HAP-1 (cell line): ENCODE data around the gene SLK.

Source experiments
- DNase-seq, 2 experiments: peaks; one replicate each; pipeline ENCODE4 v3.0.0-alpha.2; 2016 to 2020; ENCODE audit warnings: low spot score in 2 of 2
- H3K27me3 ChIP-seq: fragments of 250-450 bp; sonication (Bioruptor Pico); 2 replicates; pipeline ENCODE4 v1.5.1; 2020; ENCODE audit warnings: low read depth, mild to moderate bottlenecking, moderate library complexity
- H3K36me3 ChIP-seq: fragments of 250-450 bp; sonication (Bioruptor Pico); replicated peaks from 2 replicates; pipeline ENCODE4 v1.5.1; 2020; ENCODE audit warnings: mild to moderate bottlenecking
- H3K4me1 ChIP-seq: fragments of 250-450 bp; sonication (Bioruptor Pico); 2 replicates; pipeline ENCODE4 v1.5.1; 2020; ENCODE audit warnings: mild to moderate bottlenecking
- H3K4me3 ChIP-seq: fragments of 250-450 bp; sonication (Bioruptor Pico); 2 replicates; pipeline ENCODE4 v1.5.1; 2020; ENCODE audit warnings: mild to moderate bottlenecking, moderate library complexity
- H3K9me3 ChIP-seq: fragments of 250-450 bp; sonication (Bioruptor Pico); 2 replicates; pipeline ENCODE4 v1.5.1; 2020; ENCODE audit warnings: mild to moderate bottlenecking, moderate library complexity
- in situ Hi-C: fragments of 300-500 bp; cut with MboI; formaldehyde crosslinking; loops from 3 replicates; pipeline ENCODE4 v1.14.3; 2020; ENCODE audit warnings: low sequenced_read_pairs, inconsistent platforms, mixed read lengths

SLK gene

GRCh38 chr10:104035194-104036068 is 68.5 kb downstream of the SLK start:
- H3K27me3 ChIP-seq = no peaks in the 10 kb centered on the region
- no peaks in the 10 kb centered on the region for H3K9me3 ChIP-seq
- H3K4me3 ChIP-seq = no peak overlapping the region
- no peaks in the 10 kb centered on the region for H3K36me3 ChIP-seq
- H3K4me1 ChIP-seq = peaks cover 10% of the 10 kb centered on the region
- in situ Hi-C loops = no loop called here
- DNase-seq = no peak

- no peaks in the 10 kb centered on the region for H3K27me3 ChIP-seq
- H3K9me3 ChIP-seq = no peaks in the 10 kb centered on the region
- H3K4me3 ChIP-seq = no peak overlapping the region
- no peak for DNase-seq
- H3K4me1 ChIP-seq = peaks cover 10% of the 10 kb centered on the region
- in situ Hi-C loops = no loop called here
- H3K36me3 ChIP-seq = no peaks in the 10 kb centered on the region
These were observed 69.1 kb downstream of the SLK start for GRCh38 chr10:104036069-104036384.

- no peaks in the 10 kb centered on the region for H3K27me3 ChIP-seq
- in situ Hi-C loops = no loop called here
- H3K36me3 ChIP-seq = no peaks in the 10 kb centered on the region
- no peak for DNase-seq
- H3K4me1 ChIP-seq = peaks cover 9% of the 10 kb centered on the region
- no peak overlapping the region for H3K4me3 ChIP-seq
- no peaks in the 10 kb centered on the region for H3K9me3 ChIP-seq
These were observed 69.7 kb downstream of the SLK start for GRCh38 chr10:104036518-104037260.

GRCh38 chr10:104037261-104037951 is 70.5 kb downstream of the SLK start:
- Histone ChIP-seq H3K9me3 (no peaks in the 10 kb centered on the region), H3K27me3 (no peaks in the 10 kb centered on the region), H3K4me3 (no peak overlapping the region), H3K4me1 (peaks cover 2% of the 10 kb centered on the region; the same call in 1 of the 2 replicates), H3K36me3 (no peaks in the 10 kb centered on the region)
- in situ Hi-C loops = no loop called here
- DNase-seq = no peak

GRCh38 chr10:104038537-104038936 is 71.6 kb downstream of the SLK start:
- in situ Hi-C loops = no loop called here
- Histone ChIP-seq H3K27me3 (no peaks in the 10 kb centered on the region), H3K4me1 (no peaks in the 10 kb centered on the region), H3K9me3 (no peaks in the 10 kb centered on the region), H3K4me3 (no peak overlapping the region), H3K36me3 (no peaks in the 10 kb centered on the region)
- no peak for DNase-seq

- Histone ChIP-seq H3K27me3 (no peaks in the 10 kb centered on the region; the same call in 1 of the 2 replicates), H3K36me3 (no peaks in the 10 kb centered on the region), H3K4me3 (no peak overlapping the region), H3K9me3 (no peaks in the 10 kb centered on the region), H3K4me1 (no peaks in the 10 kb centered on the region)
- in situ Hi-C loops = no loop called here
- no peak for DNase-seq
These were observed 72.2 kb downstream of the SLK start for GRCh38 chr10:104038958-104039752.

GRCh38 chr10:104040382-104040781 is 73.4 kb downstream of the SLK start:
- Histone ChIP-seq H3K36me3 (no peaks in the 10 kb centered on the region), H3K4me1 (no peaks in the 10 kb centered on the region), H3K4me3 (no peak overlapping the region), H3K27me3 (peaks cover 8% of the 10 kb centered on the region; the same call in 1 of the 2 replicates), H3K9me3 (no peaks in the 10 kb centered on the region)
- in situ Hi-C loops = no loop called here
- no peak for DNase-seq

- peaks cover 8% of the 10 kb centered on the region; the same call in 1 of the 2 replicates for H3K27me3 ChIP-seq
- no peaks in the 10 kb centered on the region for H3K4me1 ChIP-seq
- no peak overlapping the region for H3K4me3 ChIP-seq
- H3K36me3 ChIP-seq = no peaks in the 10 kb centered on the region
- DNase-seq = peak in 1 of 2 experiments; percentile 87
- H3K9me3 ChIP-seq = no peaks in the 10 kb centered on the region
- in situ Hi-C loops = no loop called here
These were observed 74.2 kb downstream of the SLK start for GRCh38 chr10:104040862-104041789.

GRCh38 chr10:104041891-104042535 is 75.1 kb downstream of the SLK start:
- no peaks in the 10 kb centered on the region for H3K9me3 ChIP-seq
- no peak for DNase-seq
- no peaks in the 10 kb centered on the region for H3K36me3 ChIP-seq
- H3K27me3 ChIP-seq = peaks cover 8% of the 10 kb centered on the region; the same call in 1 of the 2 replicates
- H3K4me3 ChIP-seq = no peak overlapping the region
- in situ Hi-C loops = no loop called here
- no peaks in the 10 kb centered on the region for H3K4me1 ChIP-seq

GRCh38 chr10:104043185-104043830 is 76.4 kb downstream of the SLK start:
- no peak overlapping the region for H3K4me3 ChIP-seq
- H3K9me3 ChIP-seq = no peaks in the 10 kb centered on the region
- DNase-seq = no peak

GRCh38 chr10:104043854-104044253 is 76.9 kb downstream of the SLK start:
- H3K36me3 ChIP-seq = no peaks in the 10 kb centered on the region
- in situ Hi-C loops = no loop called here
- DNase-seq = no peak
- peaks cover 8% of the 10 kb centered on the region; the same call in 1 of the 2 replicates for H3K27me3 ChIP-seq
- H3K4me1 ChIP-seq = no peaks in the 10 kb centered on the region
- H3K4me3 ChIP-seq = no peak overlapping the region
- H3K9me3 ChIP-seq = no peaks in the 10 kb centered on the region

More at GRCh38 chr10:104043185-104043830, 76.4 kb downstream of the SLK start:
- no peaks in the 10 kb centered on the region for H3K36me3 ChIP-seq
- H3K27me3 ChIP-seq = peaks cover 8% of the 10 kb centered on the region; the same call in 1 of the 2 replicates
- H3K4me1 ChIP-seq = no peaks in the 10 kb centered on the region
- in situ Hi-C loops = no loop called here
